Measurements from ENCODE around the gene MYRF. TPM values are rescaled to one million over a fixed set of nuclear protein-coding genes. Genes with fewer than 3 reads are reported as not detected.

Gene MYRF
- total RNA-seq, 2 experiments from 2014 or later: 0.19 to 1.1 TPM

- no peaks in the 10 kb centered on the region for H4K20me1 ChIP-seq (ENCODE audit: insufficient read depth, low read length)
- H3K4me3 ChIP-seq (ENCODE audit: low read depth, low read length, poor library complexity, severe bottlenecking): no peak overlapping the region
- no peak for DNase-seq (ENCODE audit: low spot score)
- H3K4me1 ChIP-seq (ENCODE audit: insufficient read depth, low read length, poor library complexity, severe bottlenecking): no peaks in the 10 kb centered on the region
- H3K9me3 ChIP-seq (ENCODE audit: low read length): no peaks in the 10 kb centered on the region
- H3K36me3 ChIP-seq (ENCODE audit: insufficient read depth, low read length): no peaks in the 10 kb centered on the region
- intact Hi-C loops (cut with micrococcal nuclease; ENCODE audit: unreplicated experiment): no loop called here
- ChIA-PET POLR2A (interaction anchor here (0.6 kb wide), 1 partner anchor 173 kb away, joined by 4 read pairs; no protein-coding TSS in a partner anchor), CTCF (ENCODE audit: unreplicated experiment) (no interaction called here)
- H3K27ac ChIP-seq (ENCODE audit: low read depth, low read length, poor library complexity, severe bottlenecking): no peak overlapping the region
- no peak overlapping the region for H2AFZ ChIP-seq (ENCODE audit: low read length)
- no peaks in the 10 kb centered on the region for H3K79me2 ChIP-seq (ENCODE audit: insufficient read depth, low read depth, low read length)
- TF ChIP-seq EZH2phosphoT487 (IDR thresholded peaks at IDR 0.05; ENCODE audit: borderline replicate concordance, low read depth, low read length) (no peak), CTCF (conservative IDR thresholded peaks at IDR 0.05; ENCODE audit: low read length) (no peak)
- H3K4me2 ChIP-seq (ENCODE audit: low read length): no peak overlapping the region
- no peaks in the 10 kb centered on the region for H3K9me2 ChIP-seq (ENCODE audit: insufficient read depth, low read length)
- no TSS peak for BruUV-seq (replicated peaks)
Measured at GRCh38 chr11:61812736-61813411, 60.4 kb downstream of the MYRF start.

- Histone ChIP-seq H3K4me3 (ENCODE audit: low read depth, low read length, poor library complexity, severe bottlenecking) (no peak overlapping the region), H2AFZ (ENCODE audit: low read length) (no peak overlapping the region), H3K36me3 (ENCODE audit: insufficient read depth, low read length) (no peaks in the 10 kb centered on the region), H3K9me2 (ENCODE audit: insufficient read depth, low read length) (no peaks in the 10 kb centered on the region), H3K9me3 (ENCODE audit: low read length) (no peaks in the 10 kb centered on the region), H3K79me2 (ENCODE audit: insufficient read depth, low read depth, low read length) (no peaks in the 10 kb centered on the region), H3K4me1 (ENCODE audit: insufficient read depth, low read length, poor library complexity, severe bottlenecking) (no peaks in the 10 kb centered on the region), H3K27ac (ENCODE audit: low read depth, low read length, poor library complexity, severe bottlenecking) (no peak overlapping the region), H4K20me1 (ENCODE audit: insufficient read depth, low read length) (no peaks in the 10 kb centered on the region), H3K4me2 (ENCODE audit: low read length) (no peak overlapping the region)
- DNase-seq (ENCODE audit: low spot score): no peak
- TF ChIP-seq CTCF (conservative IDR thresholded peaks at IDR 0.05; ENCODE audit: low read length) (no peak), EZH2phosphoT487 (IDR thresholded peaks at IDR 0.05; ENCODE audit: borderline replicate concordance, low read depth, low read length) (no peak)
- intact Hi-C loops (cut with micrococcal nuclease; ENCODE audit: unreplicated experiment): no loop called here
- POLR2A ChIA-PET: no interaction called here
- BruUV-seq (replicated peaks): no TSS peak
- CTCF ChIA-PET (ENCODE audit: unreplicated experiment): interaction anchor here (0.7 kb wide), 1 partner anchor 16 kb away, joined by 3 read pairs; no protein-coding TSS in a partner anchor
Measured at GRCh38 chr11:61814247-61814957, 62.0 kb downstream of the MYRF start.

All from OCI-LY7 (cell line).